Dermis microvascular lymphatic vessel endothelial cell (primary cell): ENCODE measurements around the gene CYB5A. TPM values are rescaled to one million over a fixed set of nuclear protein-coding genes. Genes with fewer than 3 reads are reported as not detected.
A peak's percentile ranks its signal among the peaks of the same experiment; 100 is the strongest.
"Not testable (repeated sequence)": the region's sequence is repeated elsewhere in the genome, so short reads cannot be mapped to it uniquely, and the experiment has no call there.

Experiments
- DNase-seq, 2 donors: peaks; one replicate each; pipeline versions ENCODE4 v3.0.0 to v3.0.0-alpha.2; 2010; ENCODE audit warnings: low read depth in 2 of 2
- total RNA-seq: library from RNA; depleted of rRNA; stranded (reverse); fragments of >200 nt; gene quantifications from 2 replicates; pipeline ENCODE4 v1.2.1, GENCODE V29; 2014

Gene CYB5A
- 32.3 and 34.0 TPM in 2 replicates for total RNA-seq

- peak; percentile 94 for DNase-seq
Observed at GRCh38 chr18:74291771-74292540, at the start of gene CYB5A. TSS of gene CYB5A (minus strand) at chr18:74291963. CDS start at chr18:74291875, 88 bp downstream.

GRCh38 chr18:74337912-74338309 is 46.1 kb upstream of the CYB5A start:
- no peak for DNase-seq

GRCh38 chr18:74337155-74337911 is 45.6 kb upstream of the CYB5A start:
- DNase-seq = no peak

GRCh38 chr18:74336656-74337055 is 44.9 kb upstream of the CYB5A start:
- DNase-seq = no peak

GRCh38 chr18:74334242-74334893 is 42.6 kb upstream of the CYB5A start:
- no peak for DNase-seq

- DNase-seq = no peak
Observed at GRCh38 chr18:74333091-74333490, 41.3 kb upstream of the CYB5A start.

GRCh38 chr18:74331404-74331803 is 39.6 kb upstream of the CYB5A start:
- peak in 1 of 2 donors; percentile 2 for DNase-seq

- no peak for DNase-seq
Observed at GRCh38 chr18:74329688-74330205, 38.0 kb upstream of the CYB5A start.

GRCh38 chr18:74328206-74328605 is 36.4 kb upstream of the CYB5A start:
- DNase-seq = no peak

GRCh38 chr18:74326791-74327190 is 35.0 kb upstream of the CYB5A start:
- DNase-seq = not testable (repeated sequence)

GRCh38 chr18:74326231-74326630 is 34.5 kb upstream of the CYB5A start:
- no peak for DNase-seq

GRCh38 chr18:74316257-74317170 is 24.8 kb upstream of the CYB5A start:
- peak; percentile 3 to 32 for DNase-seq

GRCh38 chr18:74315464-74316256 is 23.9 kb upstream of the CYB5A start, which contains the start of gene C18orf63:
TSS of gene C18orf63 (plus strand) at chr18:74315839. CDS start at chr18:74317866, 2,027 bp downstream.
- no peak for DNase-seq

GRCh38 chr18:74314759-74315463 is 23.1 kb upstream of the CYB5A start:
- no peak for DNase-seq

- no peak for DNase-seq
Observed at GRCh38 chr18:74311000-74311399, 19.2 kb upstream of the CYB5A start.

GRCh38 chr18:74310411-74310810 is 18.6 kb upstream of the CYB5A start:
- DNase-seq = peak in 1 of 2 donors; percentile 8

- DNase-seq = no peak
Observed at GRCh38 chr18:74303936-74304335, 12.2 kb upstream of the CYB5A start.

- DNase-seq = no peak
Observed at GRCh38 chr18:74303306-74303705, 11.5 kb upstream of the CYB5A start.

GRCh38 chr18:74299746-74300145 is 8.0 kb upstream of the CYB5A start:
- no peak for DNase-seq
